GM19455 (cell line): ENCODE data around the gene VAPB.

Experiments used
- ATAC-seq: cut with Tn5 transposase; IDR thresholded peaks from one replicate; pipeline ENCODE4 v1.9.1; 2021; ENCODE audit not compliant: unreplicated experiment

The VAPB gene

GRCh38 chr20:58433759-58434158 is 44.7 kb downstream of the VAPB start:
- no peak for ATAC-seq

- no peak for ATAC-seq
Measured at GRCh38 chr20:58434326-58434725, 45.3 kb downstream of the VAPB start.

GRCh38 chr20:58435237-58435636 is 46.2 kb downstream of the VAPB start:
- no peak for ATAC-seq

GRCh38 chr20:58436868-58437645 is 48.0 kb downstream of the VAPB start:
- ATAC-seq, result no peak

GRCh38 chr20:58438970-58439808 is 50.2 kb downstream of the VAPB start:
- no peak for ATAC-seq

GRCh38 chr20:58440021-58440767 is 51.2 kb downstream of the VAPB start:
- ATAC-seq, result no peak

- ATAC-seq, result no peak
Measured at GRCh38 chr20:58441723-58442122, 52.7 kb downstream of the VAPB start.

GRCh38 chr20:58444746-58445255 is 55.8 kb downstream of the VAPB start:
- ATAC-seq, result no peak

GRCh38 chr20:58446264-58446959 is 57.4 kb downstream of the VAPB start:
- no peak for ATAC-seq

- no peak for ATAC-seq
Measured at GRCh38 chr20:58446960-58447265, 57.9 kb downstream of the VAPB start.

- no peak for ATAC-seq
Measured at GRCh38 chr20:58447511-58448391, 58.7 kb downstream of the VAPB start.

- no peak for ATAC-seq
Measured at GRCh38 chr20:58448958-58449357, 59.9 kb downstream of the VAPB start.

GRCh38 chr20:58449681-58450221 is 60.7 kb downstream of the VAPB start:
- no peak for ATAC-seq

GRCh38 chr20:58450254-58450653 is 61.2 kb downstream of the VAPB start:
- ATAC-seq, result peak; percentile 65

- no peak for ATAC-seq
Measured at GRCh38 chr20:58452667-58453255, 63.7 kb downstream of the VAPB start.

- no peak for ATAC-seq
Measured at GRCh38 chr20:58453391-58453790, 64.4 kb downstream of the VAPB start.

GRCh38 chr20:58454460-58454859 is 65.4 kb downstream of the VAPB start:
- ATAC-seq, result no peak

- no peak for ATAC-seq
Measured at GRCh38 chr20:58457083-58457695, 68.2 kb downstream of the VAPB start.
